Stimulated activated CD4-positive, alpha-beta T cell treated with anti-CD3 and anti-CD28 coated beads, Interleukin-4, amount 100 ng/mL, for 4 hours (primary cell): Measurements from ENCODE around the gene UBQLN1.
"Not testable (repeated sequence)": the region's sequence is repeated elsewhere in the genome, so short reads cannot be mapped to it uniquely, and the experiment has no call there.

Experiments
- DNase-seq, 2 experiments: peaks; one replicate each; pipeline ENCODE4 v3.0.0-alpha.2; 2020

The UBQLN1 gene

DNA sequence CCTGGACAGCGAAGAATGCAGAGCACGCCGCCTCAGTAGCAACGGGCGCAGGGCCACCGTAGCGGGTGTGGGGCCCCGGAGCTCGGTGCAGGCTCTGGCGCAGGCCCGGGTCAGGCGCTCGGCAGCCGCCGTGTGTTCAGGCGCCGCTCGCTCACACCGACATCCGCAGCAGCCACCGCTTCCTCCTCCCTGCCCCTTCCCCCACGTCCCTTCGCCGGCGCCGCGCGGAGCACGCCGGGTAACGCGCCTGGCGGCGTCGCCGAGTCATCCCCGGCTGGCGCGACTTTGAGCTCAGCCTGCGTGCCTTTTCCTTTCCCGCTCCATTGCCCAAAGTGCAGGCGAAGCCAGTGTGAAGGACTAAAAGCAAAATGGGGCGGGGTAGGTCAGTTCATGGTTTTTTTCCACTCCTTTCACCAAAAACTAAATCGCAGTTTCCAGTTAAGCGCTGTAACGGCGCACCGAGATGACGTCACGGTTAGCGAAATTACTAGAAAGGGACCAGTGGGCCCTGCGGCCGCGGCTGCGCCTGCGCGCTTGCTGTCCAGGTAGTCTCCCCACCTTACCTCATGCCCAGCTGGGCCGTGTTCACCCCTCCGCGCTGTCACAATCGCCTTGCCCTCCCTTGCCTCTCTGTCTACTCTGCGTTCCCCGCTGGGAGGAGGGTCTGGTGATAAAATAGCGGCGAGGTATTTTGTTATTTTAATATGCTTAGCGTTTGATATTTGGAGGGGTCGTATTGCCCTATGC, at the start of gene UBQLN1:
Gene UBQLN1, minus strand, starts transcription at position 191 of the 747 bp plus-strand sequence. CDS start 279 bp downstream, outside the sequence.
- DNase-seq: peak; percentile 87 to 88

GRCh38 chr9:83754383-83754977, 46.7 kb upstream of the UBQLN1 start:
- no peak for DNase-seq

GRCh38 chr9:83749706-83750105, 41.9 kb upstream of the UBQLN1 start:
- no peak for DNase-seq

DNA sequence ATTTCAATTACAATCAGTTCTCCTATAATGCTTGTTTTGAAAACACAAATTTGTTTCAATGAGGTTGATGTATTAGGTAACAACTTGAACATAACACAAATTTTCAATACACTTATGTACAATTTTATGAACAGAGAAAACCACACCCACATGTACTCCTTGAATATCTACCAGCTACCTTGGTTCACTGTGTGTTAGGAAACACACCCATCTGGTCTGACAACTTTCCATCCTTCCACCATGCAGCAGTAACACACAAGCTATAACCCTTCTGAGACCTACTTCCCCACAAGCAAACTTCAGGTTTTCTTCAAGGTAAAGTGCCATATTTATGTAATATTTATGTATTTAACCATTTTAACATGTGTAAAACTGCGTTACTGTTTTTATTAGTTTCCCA, 36.4 kb upstream of the UBQLN1 start:
- DNase-seq: no peak

GRCh38 chr9:83733739-83734138, 26.0 kb upstream of the UBQLN1 start:
- DNase-seq: no peak

DNA sequence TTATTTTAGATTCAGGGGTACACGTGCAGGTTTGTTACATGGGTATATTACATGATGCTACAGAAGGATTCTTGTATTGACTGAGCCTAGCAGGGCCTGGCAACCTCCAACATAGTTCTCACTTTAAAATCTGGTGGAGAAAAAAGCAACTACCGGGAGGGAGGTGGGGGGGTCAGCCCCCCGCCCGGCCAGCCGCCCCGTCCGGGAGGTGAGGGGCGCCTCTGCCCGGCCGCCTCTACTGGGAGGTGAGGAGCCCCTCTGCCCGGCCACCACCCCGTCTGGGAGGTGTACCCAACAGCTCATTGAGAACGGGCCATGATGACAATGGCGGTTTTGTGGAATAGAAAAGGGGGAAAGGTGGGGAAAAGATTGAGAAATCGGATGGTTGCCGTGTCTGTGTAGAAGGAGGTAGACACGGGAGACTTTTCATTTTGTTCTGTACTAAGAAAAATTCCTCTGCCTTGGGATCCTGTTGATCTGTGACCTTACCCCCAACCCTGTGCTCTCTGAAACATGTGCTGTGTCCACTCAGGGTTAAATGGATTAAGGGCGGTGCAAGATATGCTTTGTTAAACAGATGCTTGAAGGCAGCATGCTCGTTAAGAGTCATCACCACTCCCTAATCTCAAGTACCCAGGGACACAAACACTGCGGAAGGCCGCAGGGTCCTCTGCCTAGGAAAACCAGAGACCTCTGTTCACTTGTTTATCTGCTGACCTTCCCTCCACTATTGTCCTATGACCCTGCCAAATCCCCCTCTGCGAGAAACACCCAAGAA, 21.0 kb upstream of the UBQLN1 start:
- DNase-seq: not testable (repeated sequence)

DNA sequence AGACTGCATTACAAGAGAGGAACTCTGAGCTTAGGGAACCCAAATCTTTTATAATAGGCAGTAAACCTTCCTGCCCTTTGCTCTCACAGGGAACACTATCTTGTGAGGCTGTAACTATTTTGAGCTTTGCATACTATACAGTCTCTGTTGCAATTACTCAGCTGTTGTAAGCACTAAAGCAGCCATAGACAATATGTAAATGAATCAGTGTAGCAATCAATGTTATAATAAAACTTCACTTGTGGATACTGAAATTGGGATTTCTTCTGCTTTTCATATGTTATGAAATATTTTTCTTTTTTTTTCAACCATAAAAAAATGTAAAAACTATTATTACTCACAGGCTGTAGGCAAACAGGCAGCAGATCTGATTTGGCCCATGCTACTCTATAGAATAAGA, 16.7 kb upstream of the UBQLN1 start:
- DNase-seq: no peak

DNA sequence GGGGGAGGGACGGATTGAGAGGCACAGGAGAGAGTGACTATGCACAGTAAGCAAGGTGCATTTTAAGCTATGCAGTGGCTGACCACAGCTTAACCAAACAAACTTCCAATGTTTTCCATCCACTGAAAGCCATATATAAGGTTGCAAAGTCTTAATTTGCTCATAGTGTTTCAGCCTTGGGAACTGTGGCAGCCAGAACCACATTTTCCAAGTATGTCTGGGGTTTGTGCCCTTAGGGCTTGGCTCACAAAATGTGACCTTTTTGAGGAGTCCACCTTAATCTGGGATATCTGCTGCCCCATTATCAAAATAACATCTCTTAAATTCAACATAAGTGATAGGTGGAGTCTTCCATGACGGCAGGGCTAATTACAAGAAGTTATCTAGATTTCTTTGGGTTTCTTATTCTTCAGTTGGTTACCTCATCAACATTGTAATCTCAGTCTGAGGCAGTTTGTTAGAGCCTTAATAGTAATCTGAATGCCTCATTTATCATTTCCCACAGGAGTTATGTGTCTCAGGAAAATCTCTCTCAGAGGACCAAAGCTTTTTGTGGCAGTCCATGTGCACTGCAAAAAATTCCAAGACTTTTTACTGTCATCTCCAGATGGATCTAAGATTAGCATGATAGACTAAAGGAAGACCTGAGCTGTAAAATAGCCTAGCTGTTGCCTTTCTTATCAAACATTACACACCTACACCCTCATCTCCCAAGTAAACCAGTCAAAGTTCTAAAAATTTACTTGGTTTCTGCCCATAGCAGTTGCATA, 15.2 kb upstream of the UBQLN1 start:
- no peak for DNase-seq

- DNase-seq: no peak
These were observed 13.8 kb upstream of the UBQLN1 start for GRCh38 chr9:83721509-83721908.

DNA sequence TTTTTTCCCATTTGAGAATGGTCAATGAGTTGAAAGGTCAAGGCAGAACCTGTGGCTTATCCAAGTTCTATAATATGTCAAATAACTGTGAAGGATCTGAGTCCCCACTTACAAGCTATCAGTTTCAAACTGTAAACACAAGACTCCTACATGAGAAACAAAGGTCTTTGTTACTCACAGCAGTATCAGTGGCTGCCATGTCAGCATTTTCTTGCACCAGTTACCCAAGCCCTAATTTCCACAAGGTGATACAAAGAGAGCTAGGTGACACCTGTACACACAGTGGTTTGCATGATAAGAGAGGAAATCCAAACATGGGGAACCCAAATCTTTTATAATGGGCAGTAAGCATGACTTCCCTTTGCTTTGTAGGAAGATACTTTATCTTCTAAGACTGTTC, 8.0 kb upstream of the UBQLN1 start:
- DNase-seq: no peak

GRCh38 chr9:83715221-83715620, 7.5 kb upstream of the UBQLN1 start:
- no peak for DNase-seq

- DNase-seq: no peak
These were observed 6.6 kb upstream of the UBQLN1 start for GRCh38 chr9:83714329-83714728.

DNA sequence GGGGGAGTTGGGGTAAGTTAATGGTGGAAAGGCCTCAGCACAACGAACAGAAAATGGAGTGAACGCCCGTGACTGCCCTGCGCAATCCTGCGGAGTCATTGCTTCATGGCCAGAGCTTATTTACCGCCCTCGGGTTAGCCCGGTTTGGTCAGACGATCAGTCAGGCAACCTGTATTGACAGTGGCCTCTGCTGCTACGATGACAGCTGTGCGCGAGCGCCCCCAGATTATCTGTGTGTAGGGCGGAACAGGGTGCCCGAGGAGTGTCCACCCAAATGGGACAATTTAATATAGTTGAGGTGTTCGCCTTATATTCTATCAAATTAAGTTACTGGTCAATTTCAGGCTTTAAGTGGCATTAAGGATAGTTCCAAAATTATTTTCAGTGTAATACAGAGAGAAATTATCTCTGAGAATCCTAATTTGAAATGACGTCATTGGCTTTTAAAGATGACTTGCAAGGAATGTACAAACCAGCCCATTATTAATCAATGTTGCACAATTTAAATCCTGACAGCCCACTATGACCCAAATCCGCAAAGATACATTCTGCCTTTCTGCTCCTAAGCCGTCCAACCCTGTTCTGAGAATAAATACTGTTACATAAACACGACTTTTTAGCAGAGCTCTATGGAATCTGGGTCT, 879 bp upstream of the UBQLN1 start:
- peak; percentile 49 to 50 for DNase-seq

DNA sequence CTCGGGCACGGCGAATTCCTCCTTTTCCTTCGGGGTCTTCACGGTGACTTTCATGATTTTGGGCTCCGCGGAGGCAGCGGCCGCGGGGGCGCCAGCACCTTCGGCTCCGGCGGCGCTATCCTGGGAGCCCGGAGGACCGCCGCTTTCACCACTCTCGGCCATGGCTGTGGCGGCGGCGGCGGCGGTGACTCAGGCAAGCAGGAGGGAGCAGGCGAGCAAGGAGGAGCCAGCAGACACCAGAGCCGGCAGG, 315 bp downstream of the UBQLN1 start:
- peak in 1 of 2 experiments; percentile 65 for DNase-seq

DNA sequence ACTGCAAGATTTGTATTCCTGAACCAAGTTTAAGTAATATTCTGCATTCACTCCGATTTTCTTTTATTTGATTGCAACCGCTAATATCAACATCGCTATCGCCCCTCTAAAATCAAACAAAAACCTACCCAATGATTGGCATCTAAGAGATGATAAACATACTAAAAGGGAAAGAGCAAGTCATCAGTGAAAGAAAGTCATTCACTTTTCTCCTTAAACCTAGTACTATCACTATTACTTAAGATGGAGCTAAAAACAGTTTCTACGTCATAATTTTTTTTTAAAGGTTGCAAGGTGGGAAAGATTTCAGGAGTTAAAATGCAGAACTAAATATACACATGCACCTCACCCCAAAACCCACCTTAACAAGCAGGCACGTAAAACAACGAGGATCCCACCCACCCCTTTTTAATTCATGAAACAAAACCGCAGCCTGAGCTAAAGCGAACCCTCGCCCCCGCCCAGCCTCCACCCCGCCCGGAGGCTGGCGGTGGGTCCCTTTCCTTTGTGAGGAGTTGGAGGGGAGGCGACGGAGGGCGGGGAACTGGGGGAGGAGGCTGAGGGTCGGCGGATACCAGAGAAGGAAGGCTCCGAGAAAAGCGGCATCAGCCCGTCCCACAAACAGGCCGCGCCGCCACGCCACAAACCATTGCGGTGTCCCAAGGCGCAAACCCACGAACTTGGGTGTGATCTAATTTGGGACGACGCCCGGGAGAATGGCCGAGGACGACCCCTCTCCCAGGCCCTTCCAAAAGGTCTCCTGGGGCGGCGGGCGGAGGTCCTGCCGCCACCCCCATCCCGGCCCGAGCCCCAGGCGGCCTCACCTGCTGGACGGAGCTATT, 861 bp downstream of the UBQLN1 start:
- peak; percentile 66 to 74 for DNase-seq

- peak in 1 of 2 experiments; percentile 7 for DNase-seq
These were observed 2.5 kb downstream of the UBQLN1 start for GRCh38 chr9:83705219-83705651.

- no peak for DNase-seq
These were observed 6.0 kb downstream of the UBQLN1 start for GRCh38 chr9:83701769-83702168.

- no peak for DNase-seq
These were observed 6.5 kb downstream of the UBQLN1 start for GRCh38 chr9:83701286-83701685.

DNA sequence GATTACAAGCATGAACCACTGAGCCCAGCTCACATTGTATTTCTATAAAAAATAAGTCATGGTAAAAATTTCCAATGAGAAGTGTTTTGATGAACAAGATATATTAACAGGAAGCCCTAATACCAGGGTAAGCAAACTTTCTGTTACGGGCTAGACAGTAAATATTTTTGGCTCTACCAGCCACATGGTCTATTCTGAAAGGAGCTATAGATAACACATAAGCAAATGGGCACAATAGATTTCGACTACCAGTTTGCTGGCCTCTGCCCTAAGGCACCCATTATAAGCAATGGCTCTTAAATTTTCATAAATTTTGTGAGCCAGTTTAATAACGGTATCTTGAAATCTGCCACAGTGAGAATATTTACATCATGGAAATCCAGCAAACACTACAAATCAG, 8.1 kb downstream of the UBQLN1 start:
- DNase-seq: no peak

DNA sequence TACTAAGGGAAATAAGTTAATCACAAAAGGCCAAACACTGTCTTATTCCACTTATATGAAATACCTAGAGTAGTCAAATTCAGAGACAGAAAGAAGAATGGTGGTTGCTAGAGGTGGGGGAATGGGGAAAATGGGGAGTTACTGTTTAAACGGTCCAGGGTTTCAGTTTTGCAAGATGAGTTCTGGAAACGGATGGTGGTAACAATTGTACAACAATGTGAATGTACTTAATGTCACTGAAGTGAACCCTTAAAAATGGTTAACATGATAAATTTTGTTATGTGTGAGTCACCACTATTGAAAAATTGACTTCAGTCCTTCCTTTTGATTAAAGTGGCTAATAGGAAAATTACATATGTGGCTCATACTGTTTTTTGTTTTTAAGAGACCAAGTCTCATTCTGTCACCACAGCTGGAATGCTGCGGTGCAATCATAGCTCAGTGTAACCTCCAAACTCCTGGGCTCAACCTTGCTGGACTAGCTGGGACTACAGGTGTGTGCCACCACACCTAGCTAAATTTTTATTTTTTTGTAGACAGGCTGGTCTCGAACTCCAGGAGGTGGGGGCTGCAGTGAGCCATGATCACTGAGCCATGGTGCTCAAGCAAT, 8.7 kb downstream of the UBQLN1 start:
- DNase-seq: no peak

- DNase-seq: no peak
These were observed 16.3 kb downstream of the UBQLN1 start for GRCh38 chr9:83691492-83691891.
